Heart left ventricle (tissue), 13 donors: Measurements from ENCODE around the gene LHFPL3.

Source experiments
- CTCF ChIP-seq, 12 donors: fragments of 200-600 bp; sonication (generic) in 4 of 12; IDR thresholded peaks; one replicate each; pipeline versions ENCODE4 v1.5.0 to v1.8.0; 2018 to 2022; ENCODE audit warnings: antibody characterized with exemption in 12 of 12, mild to moderate bottlenecking in 5 of 12
- POLR2A ChIP-seq, 2 donors: fragments of 450-650 bp; IDR thresholded peaks; one replicate each; pipeline ENCODE4 v1.6.1; 2017; ENCODE audit warnings: antibody characterized with exemption in 2 of 2, mild to moderate bottlenecking in 2 of 2, moderate library complexity in 2 of 2
- donor health status: ischemic (EF 13 %, LVEDD 7.1; RV severe dilation, severe dysfunction).
- donor health status: DM: no; HTN: yes; CAD: no.
- donor health status: DM: no; HTN: no; CAD: no.
- donor health status: ischemic (EF 25% LVEDD 6.9; RV normal size, moderate dysfunction).
- donor health status: ischemic (EF 25% LVEDD 5.7; RV mildly dilated, moderate dysfunction).
- donor health status: ischemic (EF 35%, LVEDD 5.7; RV mildly dilated, moderate dysfunction).
- donor health status: nonischemic (EF 11% LVEDD 7.7; RV severe dilation, severe dysfunction).
- donor health status: DM: yes; HTN: yes; CAD: no.
- donor health status: PGD.
- donor health status: ischemic (EF 29% LVEDD 5.4; RV normal size, mild dysfunction).
- donor health status: nonischemic (EF 23%, LVEDD 6.1; RV moderate dilation, normal function).

GRCh38 chr7:104328296-104328969, at the start of gene LHFPL3:
- TF ChIP-seq CTCF (IDR thresholded peaks at IDR 0.05) (no peak), POLR2A (IDR thresholded peaks at IDR 0.05) (no peak)
